GM12865 (cell line): ENCODE measurements around the gene NEBL.

Source experiments
- DNase-seq: peaks from one replicate; pipeline ENCODE4 v3.0.0; 2010; ENCODE audit warnings: low read depth
- H3K4me3 ChIP-seq: 2 replicates; pipeline ENCODE4 v1.5.1; 2011; ENCODE audit warnings: mild to moderate bottlenecking, low read depth, low read length, control low read depth
- TF ChIP-seq, protein P1 (sequence below): IDR thresholded peaks from 2 replicates; pipeline ENCODE4 v1.5.1; 2011; ENCODE audit warnings: low read length, control low read depth, low read depth, inconsistent platforms; ENCODE audit not compliant: insufficient read depth; ENCODE audit errors: missing control alignments

The NEBL gene

DNA sequence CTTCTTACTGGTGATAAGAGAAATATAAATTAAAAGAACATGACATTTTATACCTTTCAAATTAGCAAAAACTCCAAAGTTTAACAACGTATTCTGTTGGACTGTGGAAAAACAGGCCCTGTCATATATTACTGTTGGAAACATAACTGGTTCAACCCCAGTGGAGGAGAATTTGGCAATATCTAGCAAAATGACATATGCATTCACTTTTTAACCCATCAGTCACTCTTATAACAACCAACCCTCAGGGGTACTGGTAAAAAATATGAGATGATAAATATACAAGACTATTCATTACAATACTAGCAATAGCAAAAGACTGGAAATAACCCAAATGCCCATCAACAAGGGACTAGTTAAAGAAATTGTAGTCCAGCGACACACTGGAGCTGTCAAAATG is 22.9 kb upstream of the NEBL start:
- TF ChIP-seq, protein P1, sequence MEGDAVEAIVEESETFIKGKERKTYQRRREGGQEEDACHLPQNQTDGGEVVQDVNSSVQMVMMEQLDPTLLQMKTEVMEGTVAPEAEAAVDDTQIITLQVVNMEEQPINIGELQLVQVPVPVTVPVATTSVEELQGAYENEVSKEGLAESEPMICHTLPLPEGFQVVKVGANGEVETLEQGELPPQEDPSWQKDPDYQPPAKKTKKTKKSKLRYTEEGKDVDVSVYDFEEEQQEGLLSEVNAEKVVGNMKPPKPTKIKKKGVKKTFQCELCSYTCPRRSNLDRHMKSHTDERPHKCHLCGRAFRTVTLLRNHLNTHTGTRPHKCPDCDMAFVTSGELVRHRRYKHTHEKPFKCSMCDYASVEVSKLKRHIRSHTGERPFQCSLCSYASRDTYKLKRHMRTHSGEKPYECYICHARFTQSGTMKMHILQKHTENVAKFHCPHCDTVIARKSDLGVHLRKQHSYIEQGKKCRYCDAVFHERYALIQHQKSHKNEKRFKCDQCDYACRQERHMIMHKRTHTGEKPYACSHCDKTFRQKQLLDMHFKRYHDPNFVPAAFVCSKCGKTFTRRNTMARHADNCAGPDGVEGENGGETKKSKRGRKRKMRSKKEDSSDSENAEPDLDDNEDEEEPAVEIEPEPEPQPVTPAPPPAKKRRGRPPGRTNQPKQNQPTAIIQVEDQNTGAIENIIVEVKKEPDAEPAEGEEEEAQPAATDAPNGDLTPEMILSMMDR: no peak
- H3K4me3 ChIP-seq: no peak overlapping the region
- DNase-seq: no peak

GRCh38 chr10:20919481-20919880 is 22.4 kb upstream of the NEBL start:
- H3K4me3 ChIP-seq: no peak overlapping the region
- TF ChIP-seq, protein P1: no peak
- DNase-seq: no peak

DNA sequence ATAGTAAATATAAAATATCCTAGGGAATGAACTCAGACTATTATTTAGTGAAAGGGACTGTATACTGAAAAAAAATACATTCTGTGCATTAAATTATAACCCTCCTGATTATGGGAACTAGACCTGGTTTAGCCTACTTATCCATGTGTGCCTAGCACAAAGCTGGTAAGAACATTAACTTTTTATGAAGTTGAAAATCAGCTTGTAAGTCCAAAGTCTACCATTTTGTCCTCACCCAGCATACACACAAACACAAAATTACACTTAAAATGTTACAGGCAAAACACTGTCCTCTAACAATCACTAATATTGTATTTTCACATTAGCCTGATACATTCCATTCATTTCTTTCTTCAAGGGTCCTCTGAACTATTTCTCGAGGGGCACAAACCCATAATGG is 19.9 kb upstream of the NEBL start:
- DNase-seq: no peak
- TF ChIP-seq, protein P1: no peak
- no peak overlapping the region for H3K4me3 ChIP-seq

- no peak overlapping the region for H3K4me3 ChIP-seq
- TF ChIP-seq, protein P1: no peak
- DNase-seq: no peak
These were observed 15.9 kb upstream of the NEBL start for GRCh38 chr10:20912969-20913368.

- no peak for DNase-seq
- TF ChIP-seq, protein P1: no peak
- H3K4me3 ChIP-seq: no peak overlapping the region
These were observed 14.5 kb upstream of the NEBL start for GRCh38 chr10:20911626-20912025.

- TF ChIP-seq, protein P1: no peak
- DNase-seq: no peak
- no peak overlapping the region for H3K4me3 ChIP-seq
These were observed 12.7 kb upstream of the NEBL start for GRCh38 chr10:20909801-20910200.

GRCh38 chr10:20908391-20908790 is 11.3 kb upstream of the NEBL start:
- TF ChIP-seq, protein P1: no peak
- H3K4me3 ChIP-seq: no peak overlapping the region
- DNase-seq: no peak
